PFSK-1 (cell line): ENCODE data around the gene RBMS3.

Source experiments
- FOXP2 ChIP-seq: optimal IDR thresholded peaks from 2 replicates; pipeline ENCODE3; 2011; ENCODE audit warnings: borderline replicate concordance, control low read depth, inconsistent platforms; ENCODE audit not compliant: insufficient read depth; ENCODE audit errors: extremely low read length, extremely low read depth
- POLR2AphosphoS5 ChIP-seq: IDR thresholded peaks from 2 replicates; pipeline ENCODE4 v1.6.1; 2012; ENCODE audit warnings: low read depth, mild to moderate bottlenecking, control low read depth, low read length, moderate library complexity
- REST ChIP-seq, 2 experiments: IDR thresholded peaks; 2 replicates each; pipeline versions ENCODE4 v1.6.1 to v1.8.0; 2011 to 2012; ENCODE audit warnings: low read depth in 2 of 2, low read length in 2 of 2, control low read depth in 1 of 2, inconsistent platforms in 1 of 2, mild to moderate bottlenecking in 1 of 2, moderate library complexity in 1 of 2; ENCODE audit not compliant: insufficient read depth in 1 of 2
- SIN3A ChIP-seq: IDR thresholded peaks from 2 replicates; pipeline ENCODE4 v1.6.1; 2012; ENCODE audit warnings: mild to moderate bottlenecking, low read length, moderate library complexity, borderline replicate concordance; ENCODE audit not compliant: insufficient read depth
- TAF1 ChIP-seq: IDR thresholded peaks from 2 replicates; pipeline ENCODE4 v1.6.1; 2012; ENCODE audit warnings: low read length, control low read depth, borderline replicate concordance; ENCODE audit not compliant: insufficient read depth

RBMS3 gene

GRCh38 chr3:29557186-29557585 lies 276.3 kb downstream of the RBMS3 start:
- TF ChIP-seq SIN3A (no peak), TAF1 (no peak), FOXP2 (no peak), POLR2AphosphoS5 (no peak), REST (IDR thresholded peaks at IDR 0.05; ENCODE audit: insufficient read depth in 1 of 2, low read depth in 2 of 2, low read length in 2 of 2) (no peak)

DNA sequence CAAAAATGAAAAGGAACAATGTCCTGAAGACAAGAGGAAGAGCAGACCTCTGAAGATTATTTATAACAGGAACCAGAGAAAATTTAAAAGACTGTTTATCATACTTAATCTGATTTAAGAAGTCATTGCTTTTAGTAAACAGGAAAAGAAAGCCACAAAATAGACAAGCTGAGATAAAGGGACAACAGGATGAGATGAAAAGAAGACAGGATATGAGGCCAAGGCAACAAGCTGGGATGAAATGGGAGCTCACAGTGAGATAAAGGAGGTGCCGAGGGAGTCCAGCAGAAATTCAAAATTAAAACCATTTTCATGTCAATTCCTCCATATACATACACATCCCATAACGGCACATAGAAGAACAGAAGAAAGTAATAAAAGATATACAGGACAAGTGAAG lies 277.0 kb downstream of the RBMS3 start:
- TF ChIP-seq TAF1 (no peak), FOXP2 (no peak), REST (IDR thresholded peaks at IDR 0.05; ENCODE audit: insufficient read depth in 1 of 2, low read depth in 2 of 2, low read length in 2 of 2) (no peak), SIN3A (no peak), POLR2AphosphoS5 (no peak)

DNA sequence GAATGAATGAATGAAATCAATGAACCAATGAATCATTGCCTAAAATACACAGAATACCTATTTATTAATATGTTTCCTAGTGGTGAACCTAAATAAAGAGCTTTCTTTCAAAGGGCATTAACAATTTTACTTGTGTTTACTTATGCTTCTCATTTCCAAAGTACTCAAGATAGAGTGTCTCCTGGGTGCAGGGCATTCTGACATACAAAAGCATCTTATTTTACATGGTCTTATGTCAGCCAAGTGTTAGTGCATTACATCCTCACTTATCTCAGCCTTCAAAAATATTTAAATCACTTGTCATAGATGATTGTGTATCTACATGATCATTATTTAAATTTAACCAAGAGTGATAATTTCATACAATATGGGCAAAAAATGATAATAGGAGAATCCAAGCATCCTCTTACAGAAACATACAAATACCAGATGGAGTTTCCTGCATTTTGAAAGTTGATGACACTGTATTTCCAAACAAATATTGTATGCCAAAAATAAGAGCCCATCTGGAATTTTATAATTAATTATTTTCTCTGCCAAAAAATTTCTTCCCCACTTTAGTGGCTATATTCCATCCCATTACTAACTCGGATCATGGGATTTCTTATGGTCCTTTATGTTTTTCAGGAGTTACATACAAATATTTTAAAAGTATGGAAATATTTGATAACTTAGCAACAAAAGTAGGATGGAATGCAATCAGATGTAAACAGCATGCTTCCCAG lies 279.0 kb downstream of the RBMS3 start:
- TF ChIP-seq REST (IDR thresholded peaks at IDR 0.05; ENCODE audit: insufficient read depth in 1 of 2, low read depth in 2 of 2, low read length in 2 of 2), result no peak
- TF ChIP-seq SIN3A, result no peak

- no peak for TF ChIP-seq POLR2AphosphoS5
Measured at GRCh38 chr3:29561651-29562149, 280.8 kb downstream of the RBMS3 start.

GRCh38 chr3:29565236-29565635 lies 284.4 kb downstream of the RBMS3 start:
- TF ChIP-seq FOXP2 (no peak), REST (IDR thresholded peaks at IDR 0.05; ENCODE audit: insufficient read depth in 1 of 2, low read depth in 2 of 2, low read length in 2 of 2) (no peak), POLR2AphosphoS5 (no peak), SIN3A (no peak), TAF1 (no peak)
